SJSA1 (cell line): ENCODE data around the gene TNS3. TPM values are rescaled to one million over a fixed set of nuclear protein-coding genes. Genes with fewer than 3 reads are reported as not detected.

Source experiments
- DNase-seq, 2 experiments: peaks; one replicate each; pipeline ENCODE4 v3.0.0-alpha.2; 2015 to 2020; ENCODE audit warnings: low spot score in 2 of 2, low read depth in 1 of 2
- H3K27ac ChIP-seq: fragments of 250-450 bp; sonication (Bioruptor Pico); 2 replicates; pipeline ENCODE4 v1.5.1; 2020; ENCODE audit warnings: mild to moderate bottlenecking, moderate library complexity
- H3K27me3 ChIP-seq: fragments of 250-450 bp; sonication (Bioruptor Pico); replicated peaks from 2 replicates; pipeline ENCODE4 v1.5.1; 2020; ENCODE audit warnings: mild to moderate bottlenecking, moderate library complexity
- H3K36me3 ChIP-seq: fragments of 250-450 bp; sonication (Bioruptor Pico); 2 replicates; pipeline ENCODE4 v1.5.1; 2020; ENCODE audit warnings: mild to moderate bottlenecking
- H3K4me1 ChIP-seq: fragments of 250-450 bp; sonication (Bioruptor Pico); replicated peaks from 2 replicates; pipeline ENCODE4 v1.6.1; 2021; ENCODE audit warnings: mild to moderate bottlenecking
- H3K4me3 ChIP-seq: fragments of 250-450 bp; sonication (Bioruptor Pico); 2 replicates; pipeline ENCODE4 v1.5.1; 2020; ENCODE audit warnings: mild to moderate bottlenecking
- H3K9me3 ChIP-seq: fragments of 250-450 bp; sonication (Bioruptor Pico); replicated peaks from 2 replicates; pipeline ENCODE4 v1.5.1; 2020; ENCODE audit warnings: mild to moderate bottlenecking
- total RNA-seq: library from RNA; depleted of rRNA; stranded (reverse); fragments of >200 nt; shearing (Covaris generic); gene quantifications from 2 replicates; pipeline ENCODE4 v1.2.3, GENCODE V29; 2014

Gene TNS3
- total RNA-seq, 1 experiment from 2014 or later = 92.5 TPM

GRCh38 chr7:47361236-47361635 lies 220.7 kb downstream of the TNS3 start:
- H3K36me3 ChIP-seq = peaks cover 36% of the 10 kb centered on the region
- no peak overlapping the region for H3K4me3 ChIP-seq
- no peaks in the 10 kb centered on the region for H3K27me3 ChIP-seq
- DNase-seq = no peak
- no peaks in the 10 kb centered on the region; the same call in 1 of the 2 replicates for H3K9me3 ChIP-seq
- H3K4me1 ChIP-seq = peaks cover 15% of the 10 kb centered on the region
- H3K27ac ChIP-seq = peak overlapping the region; percentile 10; the same call in 1 of the 2 replicates

- H3K4me3 ChIP-seq = no peak overlapping the region
- no peak for DNase-seq
- H3K9me3 ChIP-seq = no peaks in the 10 kb centered on the region; the same call in 1 of the 2 replicates
- H3K27me3 ChIP-seq = no peaks in the 10 kb centered on the region
- H3K4me1 ChIP-seq = peaks cover 15% of the 10 kb centered on the region
- no peak overlapping the region for H3K27ac ChIP-seq
- H3K36me3 ChIP-seq = peaks cover 45% of the 10 kb centered on the region
These were observed 221.5 kb downstream of the TNS3 start for GRCh38 chr7:47360301-47360900.

GRCh38 chr7:47358944-47359588 lies 222.8 kb downstream of the TNS3 start:
- DNase-seq = no peak

GRCh38 chr7:47358357-47358756 lies 223.6 kb downstream of the TNS3 start:
- H3K9me3 ChIP-seq = no peaks in the 10 kb centered on the region; the same call in 1 of the 2 replicates
- no peak for DNase-seq
- H3K4me3 ChIP-seq = no peak overlapping the region
- no peak overlapping the region for H3K27ac ChIP-seq
- H3K27me3 ChIP-seq = no peaks in the 10 kb centered on the region
- H3K4me1 ChIP-seq = peaks cover 15% of the 10 kb centered on the region
- H3K36me3 ChIP-seq = peaks cover 44% of the 10 kb centered on the region

More at GRCh38 chr7:47358944-47359588, 222.8 kb downstream of the TNS3 start:
- Histone ChIP-seq H3K9me3 (no peaks in the 10 kb centered on the region; the same call in 1 of the 2 replicates), H3K36me3 (peaks cover 49% of the 10 kb centered on the region), H3K4me3 (no peak overlapping the region), H3K27ac (no peak overlapping the region), H3K27me3 (no peaks in the 10 kb centered on the region), H3K4me1 (peaks cover 15% of the 10 kb centered on the region)

- Histone ChIP-seq H3K4me3 (no peak overlapping the region), H3K9me3 (no peaks in the 10 kb centered on the region; the same call in 1 of the 2 replicates), H3K36me3 (peaks cover 44% of the 10 kb centered on the region), H3K4me1 (peaks cover 15% of the 10 kb centered on the region), H3K27ac (no peak overlapping the region), H3K27me3 (no peaks in the 10 kb centered on the region)
- no peak for DNase-seq
These were observed 224.0 kb downstream of the TNS3 start for GRCh38 chr7:47357863-47358262.

- no peaks in the 10 kb centered on the region for H3K27me3 ChIP-seq
- no peak for DNase-seq
- H3K27ac ChIP-seq = no peak overlapping the region
- peaks cover 46% of the 10 kb centered on the region for H3K36me3 ChIP-seq
- H3K4me3 ChIP-seq = no peak overlapping the region
- H3K9me3 ChIP-seq = no peaks in the 10 kb centered on the region; the same call in 1 of the 2 replicates
- peaks cover 12% of the 10 kb centered on the region for H3K4me1 ChIP-seq
These were observed 224.6 kb downstream of the TNS3 start for GRCh38 chr7:47357361-47357760.

GRCh38 chr7:47356261-47356660 lies 225.7 kb downstream of the TNS3 start:
- DNase-seq = no peak
- no peak overlapping the region for H3K4me3 ChIP-seq
- H3K36me3 ChIP-seq = peaks cover 52% of the 10 kb centered on the region
- no peaks in the 10 kb centered on the region for H3K27me3 ChIP-seq
- H3K9me3 ChIP-seq = no peaks in the 10 kb centered on the region
- H3K27ac ChIP-seq = no peak overlapping the region
- H3K4me1 ChIP-seq = peaks cover 2% of the 10 kb centered on the region

- H3K36me3 ChIP-seq = peaks cover 55% of the 10 kb centered on the region
- no peaks in the 10 kb centered on the region for H3K4me1 ChIP-seq
- H3K27ac ChIP-seq = no peak overlapping the region
- H3K27me3 ChIP-seq = no peaks in the 10 kb centered on the region
- no peak overlapping the region for H3K4me3 ChIP-seq
- DNase-seq = no peak
- no peaks in the 10 kb centered on the region for H3K9me3 ChIP-seq
These were observed 226.2 kb downstream of the TNS3 start for GRCh38 chr7:47355684-47356083.

GRCh38 chr7:47354831-47355541 lies 226.9 kb downstream of the TNS3 start:
- DNase-seq = no peak
- Histone ChIP-seq H3K4me1 (no peaks in the 10 kb centered on the region), H3K27me3 (no peaks in the 10 kb centered on the region), H3K9me3 (no peaks in the 10 kb centered on the region), H3K4me3 (no peak overlapping the region), H3K27ac (no peak overlapping the region), H3K36me3 (peaks cover 51% of the 10 kb centered on the region)

GRCh38 chr7:47354071-47354470 lies 227.8 kb downstream of the TNS3 start:
- H3K4me3 ChIP-seq = no peak overlapping the region
- no peaks in the 10 kb centered on the region for H3K9me3 ChIP-seq
- no peaks in the 10 kb centered on the region for H3K4me1 ChIP-seq
- H3K27me3 ChIP-seq = no peaks in the 10 kb centered on the region
- DNase-seq = no peak
- H3K36me3 ChIP-seq = peaks cover 58% of the 10 kb centered on the region
- H3K27ac ChIP-seq = no peak overlapping the region

- Histone ChIP-seq H3K36me3 (peaks cover 60% of the 10 kb centered on the region), H3K4me3 (no peak overlapping the region), H3K27me3 (no peaks in the 10 kb centered on the region), H3K9me3 (no peaks in the 10 kb centered on the region), H3K27ac (no peak overlapping the region), H3K4me1 (no peaks in the 10 kb centered on the region)
- no peak for DNase-seq
These were observed 229.4 kb downstream of the TNS3 start for GRCh38 chr7:47352394-47352968.

- DNase-seq = no peak
- Histone ChIP-seq H3K36me3 (peaks cover 59% of the 10 kb centered on the region), H3K4me1 (no peaks in the 10 kb centered on the region), H3K9me3 (no peaks in the 10 kb centered on the region), H3K4me3 (no peak overlapping the region), H3K27ac (no peak overlapping the region), H3K27me3 (no peaks in the 10 kb centered on the region)
These were observed 230.4 kb downstream of the TNS3 start for GRCh38 chr7:47351233-47352154.

GRCh38 chr7:47350425-47350824 lies 231.5 kb downstream of the TNS3 start:
- H3K9me3 ChIP-seq = no peaks in the 10 kb centered on the region
- H3K4me3 ChIP-seq = no peak overlapping the region
- no peaks in the 10 kb centered on the region for H3K4me1 ChIP-seq
- DNase-seq = no peak
- H3K27ac ChIP-seq = no peak overlapping the region
- peaks cover 58% of the 10 kb centered on the region for H3K36me3 ChIP-seq
- H3K27me3 ChIP-seq = no peaks in the 10 kb centered on the region
